Left lung (tissue), 10 donors: Measurements from ENCODE around the gene CHI3L1. TPM values are rescaled to one million over a fixed set of nuclear protein-coding genes. Genes with fewer than 3 reads are reported as not detected.

ENCODE experiments used
- ATAC-seq: fragments of 200-7000 bp; cut with Tn5 transposase; one replicate; pipeline ENCODE4 v1.9.1; 2020; ENCODE audit warnings: moderate library complexity
- DNase-seq, 4 donors: peaks; one replicate each; pipeline ENCODE4 v3.0.0-alpha.2; 2013 to 2020
- H3K27ac ChIP-seq, 2 donors: fragments of 200-600 bp; sonication (generic) in 1 of 2; one replicate each; pipeline versions ENCODE4 v1.5.0 to v1.8.0; 2020 to 2021
- H3K27me3 ChIP-seq, 2 donors: fragments of 200-600 bp; sonication (generic) in 1 of 2; one replicate each; pipeline versions ENCODE4 v1.5.0 to v1.8.0; 2020 to 2021
- H3K36me3 ChIP-seq, 2 donors: fragments of 200-600 bp; sonication (generic) in 1 of 2; one replicate each; pipeline versions ENCODE4 v1.5.0 to v1.8.0; 2020 to 2021
- H3K4me1 ChIP-seq, 2 donors: fragments of 200-600 bp; one replicate each; pipeline ENCODE4 v1.8.0; 2021
- H3K4me3 ChIP-seq, 2 donors: fragments of 200-600 bp; sonication (generic) in 1 of 2; one replicate each; pipeline versions ENCODE4 v1.5.0 to v1.8.0; 2020 to 2021; ENCODE audit warnings: mild to moderate bottlenecking in 1 of 2
- H3K9me3 ChIP-seq, 2 donors: fragments of 200-600 bp; sonication (generic) in 1 of 2; one replicate each; pipeline versions ENCODE4 v1.5.0 to v1.8.0; 2020 to 2021
- intact Hi-C, 2 donors: fragments of 100-400 bp; cut with DNase I; formaldehyde crosslinking; loops; one replicate each; pipeline versions ENCODE4 v1.11.2 to v1.14.2; 2022
- polyA plus RNA-seq, 6 donors: library from polyadenylated mRNA; unstranded; fragments of 120-200 nt; gene quantifications; one replicate each; pipeline ENCODE4 v1.2.1, GENCODE V29; 2013; ENCODE audit not compliant: insufficient read length in 6 of 6
- total RNA-seq, 2 donors: library from RNA; stranded (reverse); fragmentation: NEBNext Ultra II Directional; extraction: Animal tissue kit (Norgen Biotek cat#: 25700); gene quantifications; one replicate each; pipeline ENCODE4 v1.2.1, GENCODE V29; 2021
- TF ChIP-seq, protein P1 (sequence below), 2 donors: fragments of 200-600 bp; sonication (generic) in 1 of 2; IDR thresholded peaks; one replicate each; pipeline versions ENCODE4 v1.5.0 to v1.8.0; 2021; ENCODE audit warnings: antibody characterized with exemption in 2 of 2
- donor health status: DM: no; HTN: yes; CAD: no.
- donor health status: DM: no; HTN: no; CAD: no.

Gene CHI3L1
- total and polyA plus RNA-seq, 8 donors: 0.44 to 74.9 (median 1.3) TPM

DNA sequence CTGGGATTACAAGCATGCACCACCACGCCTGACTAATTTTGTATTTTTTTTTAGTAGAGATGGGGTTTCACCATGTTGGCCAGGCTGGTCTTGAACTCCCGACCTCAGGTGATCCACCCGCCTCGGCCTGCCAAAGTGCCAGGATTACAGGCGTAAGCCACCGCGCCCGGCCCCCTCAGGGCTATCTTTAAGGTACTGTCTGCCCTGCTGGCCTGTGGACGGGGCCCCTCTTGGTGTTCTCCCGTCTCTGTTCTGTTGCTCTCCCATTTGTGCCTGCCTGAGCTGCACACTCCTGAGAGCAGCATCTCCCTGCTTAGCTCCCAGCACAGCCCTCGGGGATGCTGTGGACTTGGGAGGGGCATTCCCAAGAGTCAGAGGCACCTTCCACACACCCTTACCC, 24.8 kb downstream of the CHI3L1 start:
- DNase-seq (no peak), ATAC-seq (no peak)
- intact Hi-C loops: no loop called here

DNA sequence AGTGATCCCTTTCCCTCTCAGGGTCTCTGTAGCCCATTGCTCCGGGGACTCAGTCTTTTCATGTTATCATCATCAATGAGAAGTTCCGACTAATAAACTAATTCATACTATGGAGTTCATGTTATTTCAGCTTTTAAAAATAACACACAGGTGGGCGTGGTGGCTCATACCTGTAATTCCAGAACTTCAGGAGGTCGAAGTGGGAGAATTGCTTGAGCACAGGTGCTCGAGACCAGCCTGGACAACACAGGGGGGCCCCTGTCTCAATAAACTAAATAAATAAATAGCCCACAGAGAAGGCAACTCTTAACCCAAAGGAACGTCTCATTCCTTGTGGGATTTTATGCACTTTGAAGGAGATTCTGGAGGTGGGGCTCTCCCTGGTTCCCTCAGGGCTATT, 25.3 kb downstream of the CHI3L1 start:
- DNase-seq (no peak), ATAC-seq (no peak)
- H3K36me3 ChIP-seq: no peaks in the 10 kb centered on the region
- peaks cover 0 to 22% of the 10 kb centered on the region in 2 donors for H3K27me3 ChIP-seq
- H3K27ac ChIP-seq: no peak overlapping the region
- no peak overlapping the region for H3K4me3 ChIP-seq
- intact Hi-C loops: no loop called here
- no peaks in the 10 kb centered on the region for H3K4me1 ChIP-seq
- no peaks in the 10 kb centered on the region for H3K9me3 ChIP-seq
- TF ChIP-seq, protein P1, sequence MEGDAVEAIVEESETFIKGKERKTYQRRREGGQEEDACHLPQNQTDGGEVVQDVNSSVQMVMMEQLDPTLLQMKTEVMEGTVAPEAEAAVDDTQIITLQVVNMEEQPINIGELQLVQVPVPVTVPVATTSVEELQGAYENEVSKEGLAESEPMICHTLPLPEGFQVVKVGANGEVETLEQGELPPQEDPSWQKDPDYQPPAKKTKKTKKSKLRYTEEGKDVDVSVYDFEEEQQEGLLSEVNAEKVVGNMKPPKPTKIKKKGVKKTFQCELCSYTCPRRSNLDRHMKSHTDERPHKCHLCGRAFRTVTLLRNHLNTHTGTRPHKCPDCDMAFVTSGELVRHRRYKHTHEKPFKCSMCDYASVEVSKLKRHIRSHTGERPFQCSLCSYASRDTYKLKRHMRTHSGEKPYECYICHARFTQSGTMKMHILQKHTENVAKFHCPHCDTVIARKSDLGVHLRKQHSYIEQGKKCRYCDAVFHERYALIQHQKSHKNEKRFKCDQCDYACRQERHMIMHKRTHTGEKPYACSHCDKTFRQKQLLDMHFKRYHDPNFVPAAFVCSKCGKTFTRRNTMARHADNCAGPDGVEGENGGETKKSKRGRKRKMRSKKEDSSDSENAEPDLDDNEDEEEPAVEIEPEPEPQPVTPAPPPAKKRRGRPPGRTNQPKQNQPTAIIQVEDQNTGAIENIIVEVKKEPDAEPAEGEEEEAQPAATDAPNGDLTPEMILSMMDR (IDR thresholded peaks at IDR 0.05): no peak

More for the DNA sequence above, 24.8 kb downstream of the CHI3L1 start:
- Histone ChIP-seq H3K36me3 (no peaks in the 10 kb centered on the region), H3K9me3 (no peaks in the 10 kb centered on the region), H3K27me3 (peaks cover 0 to 22% of the 10 kb centered on the region in 2 donors), H3K27ac (no peak overlapping the region), H3K4me3 (no peak overlapping the region), H3K4me1 (no peaks in the 10 kb centered on the region)
- TF ChIP-seq, protein P1 (IDR thresholded peaks at IDR 0.05): no peak

DNA sequence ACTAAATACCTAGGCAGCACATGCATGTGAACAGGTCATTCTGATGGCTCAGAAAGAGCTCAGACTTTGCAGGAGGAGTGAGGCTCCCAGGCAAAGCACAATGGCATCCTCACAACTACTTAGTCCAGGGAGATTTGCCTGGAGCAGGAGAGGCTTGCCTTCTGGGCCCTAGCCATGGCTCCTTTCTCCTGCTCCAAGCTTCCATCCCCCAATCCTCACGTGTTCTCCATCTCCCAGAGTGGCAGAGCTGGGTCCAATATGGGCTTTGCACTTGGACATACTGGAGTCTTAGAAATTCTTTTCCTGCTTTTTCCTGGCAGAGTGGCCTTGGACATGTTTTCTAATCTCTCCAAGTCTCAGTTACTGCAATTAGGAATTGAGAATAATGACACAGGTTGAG, 26.7 kb downstream of the CHI3L1 start:
- H3K4me1 ChIP-seq: no peaks in the 10 kb centered on the region
- no peaks in the 10 kb centered on the region for H3K36me3 ChIP-seq
- no peak overlapping the region for H3K4me3 ChIP-seq
- peaks cover 0 to 22% of the 10 kb centered on the region in 2 donors for H3K27me3 ChIP-seq
- intact Hi-C loops: no loop called here
- no peak for ATAC-seq
- no peak for DNase-seq
- H3K27ac ChIP-seq: no peak overlapping the region
- TF ChIP-seq, protein P1 (IDR thresholded peaks at IDR 0.05): no peak
- no peaks in the 10 kb centered on the region for H3K9me3 ChIP-seq

DNA sequence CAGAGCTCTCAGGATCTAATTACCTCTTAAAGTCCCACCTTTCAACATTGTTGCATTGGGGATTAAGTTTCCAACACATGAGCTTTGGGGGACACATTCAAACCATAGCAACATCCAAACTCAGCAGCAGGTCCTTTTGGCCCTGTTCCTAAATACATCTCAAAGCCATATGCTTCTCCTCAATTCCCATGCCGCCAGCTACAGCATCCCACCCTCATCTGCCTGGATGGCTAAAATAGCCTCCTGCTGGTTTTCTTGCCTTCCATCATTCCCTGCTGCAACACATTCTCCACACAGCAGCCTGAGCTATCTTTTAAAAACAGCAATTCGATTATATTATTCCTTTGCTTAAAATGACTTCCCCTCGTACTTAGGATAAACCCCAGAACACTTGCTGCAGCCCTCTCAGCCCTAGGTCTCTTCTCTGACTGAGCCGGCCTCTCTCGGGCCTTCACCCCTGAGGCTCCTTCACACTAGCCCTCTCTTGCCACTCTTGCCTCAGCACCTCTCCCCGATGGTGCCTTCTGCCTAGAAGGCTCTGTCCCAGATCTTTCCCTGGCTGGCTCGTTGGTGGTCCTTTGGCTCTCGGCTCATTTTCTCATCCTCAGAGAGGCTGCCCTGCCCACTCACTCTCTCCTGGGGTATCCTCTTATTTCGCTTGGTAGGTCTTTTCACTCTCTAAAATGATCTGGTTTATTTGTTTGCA, 27.4 kb downstream of the CHI3L1 start:
- Histone ChIP-seq H3K9me3 (no peaks in the 10 kb centered on the region), H3K4me1 (peaks cover 0 to 6% of the 10 kb centered on the region in 2 donors), H3K27ac (no peak overlapping the region), H3K27me3 (peaks cover 0 to 27% of the 10 kb centered on the region in 2 donors), H3K4me3 (no peak overlapping the region), H3K36me3 (no peaks in the 10 kb centered on the region)
- DNase-seq: no peak
- intact Hi-C loops: no loop called here
- TF ChIP-seq, protein P1 (IDR thresholded peaks at IDR 0.05): no peak
- no peak for ATAC-seq

DNA sequence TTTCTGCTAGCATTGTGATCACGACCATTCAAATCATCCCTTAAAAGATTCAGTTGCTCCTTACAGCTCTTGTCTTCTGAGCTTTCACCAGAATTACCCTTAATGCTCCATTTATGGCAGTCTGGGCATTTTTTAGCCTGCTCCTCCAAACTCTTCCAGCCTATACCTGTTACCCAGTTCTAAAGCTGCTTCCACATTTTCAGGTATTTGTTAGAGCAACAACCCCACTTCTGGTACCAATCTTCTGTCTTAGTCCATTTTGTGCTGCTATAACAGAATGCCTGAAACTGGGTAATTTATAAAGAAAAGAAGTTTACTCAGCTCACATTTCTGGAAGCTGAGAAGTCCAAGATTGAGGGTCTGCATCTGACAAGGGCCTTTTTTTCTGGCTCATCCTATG, 28.1 kb downstream of the CHI3L1 start:
- Histone ChIP-seq H3K9me3 (no peaks in the 10 kb centered on the region), H3K4me1 (peaks cover 7 to 12% of the 10 kb centered on the region in 2 donors), H3K4me3 (no peak overlapping the region), H3K27ac (no peak overlapping the region), H3K27me3 (peaks cover 0 to 27% of the 10 kb centered on the region in 2 donors), H3K36me3 (no peaks in the 10 kb centered on the region)
- DNase-seq: no peak
- ATAC-seq: no peak
- TF ChIP-seq, protein P1 (IDR thresholded peaks at IDR 0.05): no peak
- intact Hi-C loops: no loop called here
